Psoas muscle (tissue), 8 donors: ENCODE measurements around the gene ZNF175. TPM values are rescaled to one million over a fixed set of nuclear protein-coding genes. Genes with fewer than 3 reads are reported as not detected.

Source experiments
- ATAC-seq, 4 donors: fragments of 200-7000 bp; cut with Tn5 transposase; one replicate each; pipeline ENCODE4 v1.9.1; 2020; ENCODE audit warnings: moderate library complexity in 3 of 4, mild to moderate bottlenecking in 2 of 4
- DNase-seq, 2 donors: peaks; one replicate each; pipeline ENCODE4 v3.0.0-alpha.2; 2020
- H3K27ac ChIP-seq: fragments of 200-600 bp; one replicate; pipeline ENCODE4 v1.8.0; 2022
- H3K27me3 ChIP-seq, 3 donors: fragments of 200-600 bp in 1 of 3; one replicate each; pipeline versions ENCODE4 v1.6.1 to v1.8.0; 2013 to 2022; ENCODE audit warnings: low read length in 2 of 3, mild to moderate bottlenecking in 2 of 3, moderate library complexity in 1 of 3; ENCODE audit not compliant: insufficient read depth in 3 of 3
- H3K36me3 ChIP-seq, 2 donors: fragments of 200-600 bp in 1 of 2; one replicate each; pipeline versions ENCODE4 v1.6.1 to v1.8.0; 2013 to 2022; ENCODE audit warnings: low read depth in 1 of 2, mild to moderate bottlenecking in 1 of 2, moderate library complexity in 1 of 2; ENCODE audit not compliant: insufficient read depth in 1 of 2
- H3K4me1 ChIP-seq: fragments of 200-600 bp; one replicate; pipeline ENCODE4 v1.8.0; 2022
- H3K4me3 ChIP-seq: fragments of 200-600 bp; one replicate; pipeline ENCODE4 v1.8.0; 2022; ENCODE audit warnings: mild to moderate bottlenecking
- H3K9me3 ChIP-seq: fragments of 200-600 bp; one replicate; pipeline ENCODE4 v1.8.0; 2022
- WGBS, 3 donors: extraction: QIAGEN DNeasy Blood & Tissue Kit; methylation state at CpG; one replicate each; pipeline versions ENCODE4 v1.1.6 to v1.1.7; 2013; 5-methylcytosine and 5-hydroxymethylcytosine counted together
- intact Hi-C, 2 donors: fragments of 100-400 bp; cut with DNase I; formaldehyde crosslinking; loops; one replicate each; pipeline versions ENCODE4 v1.11.0 to v1.14.2; 2022
- polyA plus RNA-seq, 3 donors: library from polyadenylated mRNA; stranded (reverse); fragments of 200-250 nt; gene quantifications; one replicate each; pipeline ENCODE4 v1.2.3, GENCODE V29; 2013
- total RNA-seq, 4 donors: library from RNA; stranded (reverse); fragmentation: NEBNext Ultra II Directional in 2 of 4; extraction: Animal tissue kit (Norgen Biotek cat#: 25700) in 2 of 4; gene quantifications; one replicate each; pipeline versions ENCODE4 v1.2.1 to v1.2.4, GENCODE V29; 2021 to 2023
- TF ChIP-seq, protein P1 (sequence below): fragments of 200-600 bp; IDR thresholded peaks from one replicate; pipeline ENCODE4 v1.8.0; 2022; ENCODE audit warnings: antibody characterized with exemption
- donor health status: healthy with polysubstance abuse.
- donor health status: DM: no; HTN: no; CAD: no; lungs with moderate emphysema.
- donor health status: Bipolar disorder and iron deficiency.
- donor health status: healthy.
- donor health status: DM: yes; HTN: yes; CAD: no.
- donor health status: DM: no; HTN: no; CAD: no.
- donor health status: DM: no; HTN: no; CAD: no.
- donor health status: DM: yes; HTN: yes; CAD: no.

The ZNF175 gene
- total and polyA plus RNA-seq, 7 donors, result 2.3 to 8.9 (median 5.0) TPM

DNA sequence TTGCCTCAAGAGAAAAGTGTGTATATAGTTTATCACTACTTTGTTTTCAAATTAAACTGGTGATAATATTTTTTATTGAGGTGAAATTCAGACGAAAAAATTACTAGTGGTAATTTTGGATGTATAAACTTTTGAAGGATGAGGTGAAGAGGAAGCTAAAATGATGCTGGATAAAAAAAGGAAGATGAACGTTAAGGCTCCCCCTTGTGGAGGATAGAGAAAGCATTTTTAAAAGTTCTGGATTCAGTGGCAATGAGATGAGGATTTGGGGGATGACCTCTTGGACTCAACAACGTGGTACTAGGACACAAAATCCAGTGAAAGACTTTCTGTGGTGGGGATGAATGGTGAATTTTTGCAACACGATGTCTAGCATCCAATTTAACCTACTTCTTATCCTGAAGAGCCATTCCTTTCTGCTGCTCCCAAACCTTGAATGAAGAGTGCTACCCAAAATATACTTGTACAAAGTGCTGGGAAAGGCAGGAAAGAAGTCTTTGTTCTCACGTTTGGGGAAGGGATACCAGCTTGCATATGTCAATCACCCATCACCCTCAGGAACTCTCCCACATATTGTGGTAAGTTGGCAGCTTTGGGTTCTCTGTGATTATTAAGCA is 66.4 kb downstream of the ZNF175 start:
- no peak overlapping the region for H3K4me3 ChIP-seq
- WGBS, 3 donors, result 15 to 21% (median 19%) methylated on average over 5 of the region's 5 CpGs
- intact Hi-C loops, result no loop called here
- no peaks in the 10 kb centered on the region for H3K36me3 ChIP-seq
- H3K4me1 ChIP-seq, result no peaks in the 10 kb centered on the region
- DNase-seq (no peak), ATAC-seq (no peak)
- no peaks in the 10 kb centered on the region for H3K9me3 ChIP-seq
- H3K27me3 ChIP-seq, result no peaks in the 10 kb centered on the region
- TF ChIP-seq, protein P1, sequence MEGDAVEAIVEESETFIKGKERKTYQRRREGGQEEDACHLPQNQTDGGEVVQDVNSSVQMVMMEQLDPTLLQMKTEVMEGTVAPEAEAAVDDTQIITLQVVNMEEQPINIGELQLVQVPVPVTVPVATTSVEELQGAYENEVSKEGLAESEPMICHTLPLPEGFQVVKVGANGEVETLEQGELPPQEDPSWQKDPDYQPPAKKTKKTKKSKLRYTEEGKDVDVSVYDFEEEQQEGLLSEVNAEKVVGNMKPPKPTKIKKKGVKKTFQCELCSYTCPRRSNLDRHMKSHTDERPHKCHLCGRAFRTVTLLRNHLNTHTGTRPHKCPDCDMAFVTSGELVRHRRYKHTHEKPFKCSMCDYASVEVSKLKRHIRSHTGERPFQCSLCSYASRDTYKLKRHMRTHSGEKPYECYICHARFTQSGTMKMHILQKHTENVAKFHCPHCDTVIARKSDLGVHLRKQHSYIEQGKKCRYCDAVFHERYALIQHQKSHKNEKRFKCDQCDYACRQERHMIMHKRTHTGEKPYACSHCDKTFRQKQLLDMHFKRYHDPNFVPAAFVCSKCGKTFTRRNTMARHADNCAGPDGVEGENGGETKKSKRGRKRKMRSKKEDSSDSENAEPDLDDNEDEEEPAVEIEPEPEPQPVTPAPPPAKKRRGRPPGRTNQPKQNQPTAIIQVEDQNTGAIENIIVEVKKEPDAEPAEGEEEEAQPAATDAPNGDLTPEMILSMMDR, result peak; percentile 8
- H3K27ac ChIP-seq, result no peak overlapping the region

DNA sequence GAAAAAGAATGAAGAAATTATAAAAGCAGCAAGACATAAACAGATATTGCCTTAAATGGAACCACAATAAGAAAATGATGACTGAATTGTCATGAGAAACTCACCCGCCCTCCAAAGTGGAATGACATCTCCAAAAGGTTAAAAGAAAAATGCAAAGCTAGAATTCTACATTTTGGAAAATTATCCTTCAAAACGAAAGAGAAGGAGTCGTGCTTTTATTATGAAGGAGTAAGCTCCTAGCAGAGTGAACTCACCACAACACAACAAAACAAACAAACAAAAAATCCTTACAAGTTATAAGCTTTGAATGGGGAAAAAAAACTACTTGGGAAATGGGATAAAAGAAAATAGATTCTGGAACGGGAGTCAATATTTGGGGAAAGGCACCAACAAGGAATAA is 68.8 kb downstream of the ZNF175 start:
- TF ChIP-seq, protein P1, result no peak
- H3K4me1 ChIP-seq, result no peaks in the 10 kb centered on the region
- ATAC-seq, result no peak
- WGBS, 3 donors, result 64 to 75% (median 69%) methylated on average over 4 of the region's 4 CpGs
- intact Hi-C loops, result no loop called here
- no peaks in the 10 kb centered on the region for H3K27me3 ChIP-seq
- H3K27ac ChIP-seq, result no peak overlapping the region
- H3K9me3 ChIP-seq, result no peaks in the 10 kb centered on the region
- no peak for DNase-seq
- no peaks in the 10 kb centered on the region for H3K36me3 ChIP-seq
- H3K4me3 ChIP-seq, result no peak overlapping the region

DNA sequence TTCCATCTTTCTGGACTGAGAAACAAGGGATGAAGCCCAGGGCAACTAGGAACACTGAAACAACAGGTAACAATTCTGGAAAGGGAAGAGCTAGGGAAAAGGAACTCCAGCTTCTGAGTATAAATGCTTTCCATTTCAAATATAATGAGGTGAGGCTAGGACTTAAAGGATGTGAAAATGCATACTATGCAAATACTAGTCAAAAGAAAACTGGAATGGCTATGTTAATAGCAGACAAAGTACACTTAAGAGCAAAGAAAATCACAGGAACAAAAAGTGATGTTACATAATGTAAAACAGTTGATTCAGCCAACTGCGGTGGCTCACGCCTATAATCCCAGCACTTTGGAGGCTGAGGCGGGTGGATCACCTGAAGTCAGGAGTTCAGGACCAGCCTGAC is 69.3 kb downstream of the ZNF175 start:
- Histone ChIP-seq H3K4me3 (no peak overlapping the region), H3K9me3 (no peaks in the 10 kb centered on the region), H3K27ac (no peak overlapping the region), H3K27me3 (no peaks in the 10 kb centered on the region), H3K4me1 (no peaks in the 10 kb centered on the region), H3K36me3 (no peaks in the 10 kb centered on the region)
- no peak for DNase-seq
- no peak for ATAC-seq
- intact Hi-C loops, result no loop called here
- TF ChIP-seq, protein P1, result no peak
- 77 to 86% (median 80%) methylated on average over 3 of the region's 3 CpGs for WGBS, 3 donors

DNA sequence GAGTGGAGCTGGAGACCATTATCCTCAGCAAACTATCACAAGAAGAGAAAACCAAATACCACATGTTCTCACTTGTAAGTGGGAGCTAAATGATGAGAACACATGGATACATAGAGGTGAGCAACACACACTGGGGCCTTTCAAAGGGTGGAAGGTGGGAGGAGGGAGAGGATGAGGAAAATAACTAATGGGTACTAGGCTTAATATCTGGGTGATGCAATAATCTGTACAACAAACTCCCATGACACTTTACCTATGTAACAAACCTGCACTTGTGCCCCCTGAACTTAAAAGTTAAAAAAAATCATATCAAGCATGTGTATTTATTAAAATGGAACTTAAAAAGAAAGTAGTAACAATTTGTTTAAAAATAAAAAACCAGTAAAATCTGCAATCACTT is 70.6 kb downstream of the ZNF175 start:
- TF ChIP-seq, protein P1, result no peak
- no peak for DNase-seq
- H3K27me3 ChIP-seq, result no peaks in the 10 kb centered on the region
- H3K9me3 ChIP-seq, result no peaks in the 10 kb centered on the region
- H3K27ac ChIP-seq, result no peak overlapping the region
- intact Hi-C loops, result no loop called here
- no peak overlapping the region for H3K4me3 ChIP-seq
- H3K4me1 ChIP-seq, result no peaks in the 10 kb centered on the region
- ATAC-seq, result no peak
- no peaks in the 10 kb centered on the region for H3K36me3 ChIP-seq

Other genes starting within 250 kb of the ZNF175 start
- 1 to 10 TPM in 1 of 4 donors, under 1 TPM in 3; 0.42 to 1.1 (median 0.63) TPM for gene VSIG10L, start 229.1 kb upstream of the ZNF175 start, total RNA-seq
- 1 to 10 TPM in 2 of 3 donors, under 1 TPM in 1; 0.35 to 2.3 (median 1.5) TPM for gene VSIG10L, start 229.1 kb upstream of the ZNF175 start, polyA plus RNA-seq
- 100 to 1,000 TPM in 3 of 4 donors, 10 to 100 TPM in 1; 91.8 to 172 (median 141) TPM for gene ETFB, start 204.9 kb upstream of the ZNF175 start, total RNA-seq
- gene ETFB, start 204.9 kb upstream of the ZNF175 start, polyA plus RNA-seq, result 100 to 1,000 TPM; 130 to 170 (median 165) TPM
- gene CLDND2, start 202.3 kb upstream of the ZNF175 start, total RNA-seq, result 1 to 10 TPM in 1 of 4 donors, under 1 TPM in 2, not detected in 1; 0.85 to 1.8 (median 0.88) TPM
- gene CLDND2, start 202.3 kb upstream of the ZNF175 start, polyA plus RNA-seq, result under 1 TPM in 2 of 3 donors, not detected in 1; 0.30 to 0.39 TPM
- 1 to 10 TPM in 3 of 4 donors, under 1 TPM in 1; 0.62 to 2.9 (median 1.9) TPM for gene NKG7, start 198.6 kb upstream of the ZNF175 start, total RNA-seq
- 1 to 10 TPM in 1 of 3 donors, under 1 TPM in 2; 0.61 to 1.2 (median 0.68) TPM for gene NKG7, start 198.6 kb upstream of the ZNF175 start, polyA plus RNA-seq
- gene LIM2, start 183.3 kb upstream of the ZNF175 start, total RNA-seq, result not detected
- not detected for gene LIM2, start 183.3 kb upstream of the ZNF175 start, polyA plus RNA-seq
- gene C19orf84, start 180.7 kb upstream of the ZNF175 start, total RNA-seq, result not detected
- not detected for gene C19orf84, start 180.7 kb upstream of the ZNF175 start, polyA plus RNA-seq
- gene SIGLEC10, start 153.6 kb upstream of the ZNF175 start, total RNA-seq, result 1 to 10 TPM in 1 of 4 donors, under 1 TPM in 3; 0.64 to 1.1 (median 0.79) TPM
- under 1 TPM; 0.09 to 0.98 (median 0.11) TPM for gene SIGLEC10, start 153.6 kb upstream of the ZNF175 start, polyA plus RNA-seq
- gene SIGLEC8, start 112.8 kb upstream of the ZNF175 start, total RNA-seq, result under 1 TPM in 2 of 4 donors, not detected in 2; 0.13 to 0.14 TPM
- gene SIGLEC8, start 112.8 kb upstream of the ZNF175 start, polyA plus RNA-seq, result under 1 TPM in 2 of 3 donors, not detected in 1; 0.03 to 0.09 TPM
- gene CEACAM18, start 92.7 kb upstream of the ZNF175 start, total RNA-seq, result not detected
- not detected for gene CEACAM18, start 92.7 kb upstream of the ZNF175 start, polyA plus RNA-seq
- gene SIGLEC12, start 69.5 kb upstream of the ZNF175 start, total RNA-seq, result under 1 TPM in 3 of 4 donors, not detected in 1; 0.13 to 0.20 (median 0.13) TPM
- gene SIGLEC12, start 69.5 kb upstream of the ZNF175 start, polyA plus RNA-seq, result under 1 TPM in 2 of 3 donors, not detected in 1; 0.05 to 0.11 TPM
- gene SIGLEC6, start 39.6 kb upstream of the ZNF175 start, total RNA-seq, result under 1 TPM; 0.20 to 0.40 (median 0.27) TPM
- gene SIGLEC6, start 39.6 kb upstream of the ZNF175 start, polyA plus RNA-seq, result under 1 TPM in 1 of 3 donors, not detected in 2; 0.03 TPM
- under 1 TPM in 2 of 4 donors, not detected in 2; 0.56 to 0.65 TPM for gene SIGLEC5, start 59.1 kb downstream of the ZNF175 start, total RNA-seq
- gene SIGLEC5, start 59.1 kb downstream of the ZNF175 start, polyA plus RNA-seq, result under 1 TPM in 1 of 3 donors, not detected in 2; 0.01 TPM
- gene SIGLEC14, start 75.5 kb downstream of the ZNF175 start, total RNA-seq, result 1 to 10 TPM in 3 of 4 donors, under 1 TPM in 1; 0.93 to 1.9 (median 1.1) TPM
- under 1 TPM; 0.07 to 0.49 (median 0.10) TPM for gene SIGLEC14, start 75.5 kb downstream of the ZNF175 start, polyA plus RNA-seq
- gene SPACA6, start 122.0 kb downstream of the ZNF175 start, total RNA-seq, result 1 to 10 TPM; 2.9 to 4.2 (median 3.5) TPM
- gene SPACA6, start 122.0 kb downstream of the ZNF175 start, polyA plus RNA-seq, result 1 to 10 TPM; 1.5 to 5.2 (median 2.1) TPM
- gene HAS1, start 152.7 kb downstream of the ZNF175 start, total RNA-seq, result under 1 TPM in 2 of 4 donors, not detected in 2; 0.32 to 0.46 TPM
- gene HAS1, start 152.7 kb downstream of the ZNF175 start, polyA plus RNA-seq, result under 1 TPM; 0.04 to 0.25 (median 0.04) TPM
- gene FPR1, start 180.6 kb downstream of the ZNF175 start, total RNA-seq, result 1 to 10 TPM; 1.5 to 6.7 (median 3.5) TPM
- 1 to 10 TPM in 1 of 3 donors, under 1 TPM in 2; 0.45 to 2.1 (median 0.55) TPM for gene FPR1, start 180.6 kb downstream of the ZNF175 start, polyA plus RNA-seq
- gene FPR2, start 189.9 kb downstream of the ZNF175 start, total RNA-seq, result under 1 TPM; 0.30 to 0.98 (median 0.68) TPM
- under 1 TPM; 0.06 to 0.21 (median 0.08) TPM for gene FPR2, start 189.9 kb downstream of the ZNF175 start, polyA plus RNA-seq
- gene FPR3, start 223.9 kb downstream of the ZNF175 start, total RNA-seq, result 1 to 10 TPM; 1.2 to 2.3 (median 1.8) TPM
- under 1 TPM; 0.27 to 0.66 (median 0.32) TPM for gene FPR3, start 223.9 kb downstream of the ZNF175 start, polyA plus RNA-seq